ENCODE data around the gene SPATS2L.
"Not testable (repeated sequence)": the region's sequence is repeated elsewhere in the genome, so short reads cannot be mapped to it uniquely, and the experiment has no call there.

Gene SPATS2L

DNA sequence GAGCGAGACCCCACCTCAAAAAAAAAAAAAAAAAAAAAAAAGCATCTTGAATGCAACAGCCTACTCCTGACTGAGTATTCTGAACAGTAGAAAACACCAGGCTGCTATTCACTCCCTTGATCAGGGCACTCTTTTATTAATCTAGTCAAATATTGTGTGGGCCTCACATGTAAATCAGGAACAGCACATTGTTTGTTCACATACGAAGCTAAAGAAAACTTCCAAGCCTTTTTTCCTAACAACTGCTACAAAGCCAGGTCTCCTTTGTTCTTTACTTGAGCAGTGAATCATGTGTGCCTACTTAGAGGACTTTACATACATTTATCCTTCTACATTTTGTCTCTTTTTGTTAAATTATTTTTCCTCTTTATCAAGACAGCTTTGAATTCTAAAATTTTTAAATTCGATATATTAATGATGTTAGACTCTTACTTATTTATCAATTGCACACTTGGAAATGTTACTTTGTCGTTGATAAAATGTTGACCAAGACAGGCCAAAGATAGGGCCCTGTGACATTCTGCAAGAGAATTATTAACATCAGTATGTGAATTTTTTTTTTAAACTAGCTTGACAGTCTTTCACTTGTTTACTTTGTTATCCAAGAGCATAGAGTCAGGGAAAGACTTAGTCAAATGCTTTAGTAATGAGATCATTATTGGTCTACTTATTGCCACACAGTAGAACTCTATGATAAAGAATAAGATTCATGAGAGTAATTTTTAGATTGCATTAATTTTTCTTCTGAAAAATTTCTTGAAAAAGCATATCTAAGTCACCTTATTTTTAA is 13.2 kb downstream of the SPATS2L start:
- no peak for DNase-seq

DNA sequence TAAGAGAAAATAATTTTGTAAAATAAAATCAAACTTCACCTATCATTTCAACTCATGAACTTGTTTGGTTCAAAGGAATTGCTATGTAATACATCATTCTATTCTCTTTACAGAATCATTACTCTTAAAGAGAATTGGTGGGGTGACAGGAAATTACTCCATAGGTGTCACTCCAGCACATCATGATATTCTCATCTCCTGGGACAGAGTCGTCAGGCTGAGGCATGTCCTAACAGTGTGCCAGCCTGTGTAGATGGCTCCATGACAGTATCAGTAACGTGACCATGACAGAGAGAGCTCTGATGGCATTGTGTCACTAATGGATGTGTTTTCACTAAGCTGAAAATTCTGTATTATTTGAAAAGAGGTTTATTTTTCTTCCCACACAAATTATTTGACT is 13.9 kb downstream of the SPATS2L start:
- DNase-seq = peak in 4 of 51 donors; percentile 8 to 18 (median 13)

DNA sequence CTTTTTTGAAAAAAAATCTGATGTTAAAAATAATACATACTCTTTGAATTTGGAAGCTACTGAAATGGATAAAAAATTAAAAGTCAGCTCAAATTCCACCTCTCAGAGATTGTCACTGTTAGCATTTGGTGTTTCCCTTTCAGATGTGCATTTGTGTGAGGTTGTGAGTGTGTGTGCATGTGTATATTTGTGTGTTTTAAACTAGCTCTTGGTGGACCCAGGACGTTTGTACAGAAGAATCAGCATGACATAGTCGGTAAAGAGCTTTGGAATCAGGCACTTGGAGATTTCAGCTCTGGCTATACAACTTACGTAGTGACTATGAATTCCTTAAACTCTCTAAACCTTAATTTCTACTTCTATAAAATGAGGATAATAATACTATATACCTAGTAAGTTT is 14.5 kb downstream of the SPATS2L start:
- no peak for DNase-seq

DNA sequence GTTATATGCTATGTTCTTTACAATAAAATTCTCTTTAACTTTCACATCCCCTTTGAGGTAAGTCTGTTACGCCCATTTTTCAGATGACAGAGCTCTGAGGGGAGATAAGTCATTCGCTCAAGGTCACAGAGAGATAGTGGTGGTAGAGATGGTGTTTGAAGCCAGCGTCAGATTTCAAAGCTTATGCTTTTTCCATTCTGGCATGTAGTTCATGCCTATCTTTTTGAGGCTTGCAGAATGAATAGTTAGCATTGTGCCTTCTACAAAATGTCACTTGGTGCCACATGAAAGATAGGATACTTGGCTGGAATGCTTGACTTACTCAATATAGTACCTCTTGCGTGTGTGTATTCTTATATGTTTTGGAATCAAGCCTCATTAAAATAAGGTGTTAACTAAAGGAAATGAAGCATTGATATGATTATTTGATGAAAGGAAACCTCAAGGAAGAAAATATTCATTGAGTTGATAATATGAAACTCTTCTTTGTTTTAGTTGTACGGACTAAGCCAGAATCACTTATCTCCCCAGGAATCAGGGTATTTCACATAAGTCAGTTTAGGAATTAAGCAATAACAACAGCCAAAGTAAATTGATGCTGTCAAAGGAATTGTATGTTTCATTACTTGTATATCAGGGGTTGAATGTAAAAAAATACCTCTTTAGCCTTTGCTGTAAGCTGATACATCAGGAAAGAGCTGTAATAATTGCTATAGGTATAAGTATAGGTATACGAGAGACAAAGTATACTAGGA is 15.5 kb downstream of the SPATS2L start:
- DNase-seq = no peak

DNA sequence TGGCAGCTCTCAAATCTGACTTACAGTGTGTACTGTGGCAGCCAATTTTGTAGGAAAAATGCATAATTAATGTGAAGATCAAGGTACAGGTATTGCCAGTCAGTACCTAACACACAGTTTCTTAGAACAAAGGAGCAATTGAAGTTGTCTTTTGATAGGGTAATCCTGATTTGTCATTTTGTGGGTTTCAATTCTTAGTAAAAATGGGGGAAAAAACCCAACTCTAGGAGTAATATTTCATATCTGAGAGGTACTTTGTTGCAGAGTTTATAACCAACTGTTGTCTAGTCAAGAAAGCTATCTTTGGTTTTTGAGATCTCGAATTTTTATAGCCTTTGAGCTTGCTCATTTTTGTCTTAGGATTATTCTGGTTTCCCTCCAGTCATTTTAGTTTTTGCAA is 16.1 kb downstream of the SPATS2L start:
- no peak for DNase-seq

DNA sequence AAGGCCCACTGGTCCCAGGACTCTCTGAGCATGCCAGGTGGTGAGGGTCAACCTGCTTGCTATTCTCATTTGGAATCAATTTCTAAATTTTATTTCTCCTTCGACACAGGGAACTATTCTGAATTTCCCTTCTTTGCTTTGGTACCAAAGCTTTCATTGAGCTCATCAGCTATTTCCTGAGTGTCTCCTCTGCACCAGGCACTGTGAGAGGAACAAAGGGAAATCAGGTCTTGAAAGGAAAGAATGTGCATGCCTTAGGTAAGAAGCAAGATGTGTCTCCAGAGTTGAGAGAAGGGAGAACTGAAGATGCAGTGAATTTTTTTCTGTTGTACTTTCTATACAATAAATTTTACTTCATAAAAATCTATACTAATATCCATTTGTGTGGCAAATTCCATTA is 17.9 kb downstream of the SPATS2L start:
- no peak for DNase-seq

DNA sequence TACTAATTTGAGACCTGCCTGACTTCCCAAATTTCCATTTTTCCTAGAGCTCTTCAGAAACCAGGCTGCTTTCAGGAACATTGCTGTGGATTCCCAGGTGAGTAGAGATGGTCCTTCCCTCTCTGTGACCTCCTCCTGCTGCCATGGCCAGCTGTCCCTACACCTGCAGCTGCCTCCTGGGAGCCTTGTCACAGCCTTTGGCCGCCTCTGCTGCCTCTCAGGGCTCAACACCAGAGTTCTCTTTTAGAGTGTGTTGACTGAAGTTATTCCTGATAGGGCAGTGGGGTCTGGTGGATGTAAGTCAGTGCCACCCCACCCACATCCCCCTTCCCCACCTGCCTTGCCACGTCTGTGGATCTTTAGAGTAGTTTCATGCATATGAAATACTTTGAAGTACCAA is 22.9 kb downstream of the SPATS2L start:
- DNase-seq = no peak

- peak in 1 of 51 donors; percentile 35 for DNase-seq
Observed at GRCh38 chr2:200329798-200330197, 23.3 kb downstream of the SPATS2L start.

DNA sequence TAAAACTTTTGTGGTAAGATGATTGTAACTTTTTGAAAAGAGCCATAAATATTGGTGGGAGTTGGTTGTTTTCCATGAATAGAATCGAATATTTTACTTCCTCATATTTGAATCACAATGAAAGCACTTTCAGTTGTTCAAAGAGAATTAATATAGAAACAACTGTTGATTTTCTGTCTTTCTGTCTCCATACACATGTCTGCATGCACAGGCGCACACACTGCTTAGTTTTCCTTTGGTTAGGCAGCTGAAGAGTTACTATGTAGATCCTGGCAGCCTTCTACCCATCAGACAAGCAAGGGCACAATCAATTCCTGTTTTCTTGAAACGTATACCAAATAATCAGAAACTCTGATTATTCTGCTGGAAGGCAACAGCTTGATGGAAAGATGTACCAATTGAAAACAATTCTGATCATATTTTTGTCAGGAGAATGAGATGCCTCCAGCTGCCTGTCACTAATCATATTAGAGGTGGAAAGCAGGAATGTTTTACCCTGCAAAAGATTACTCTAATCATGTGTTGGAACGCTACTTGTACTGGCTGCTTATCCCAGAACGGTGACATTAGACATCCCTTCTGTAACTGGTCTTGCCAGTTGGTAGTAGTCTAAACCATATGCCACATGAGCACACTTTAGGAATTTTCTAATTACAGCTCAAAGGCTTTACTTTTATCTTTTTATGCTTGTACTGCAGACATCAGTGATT is 24.0 kb downstream of the SPATS2L start:
- DNase-seq = no peak

DNA sequence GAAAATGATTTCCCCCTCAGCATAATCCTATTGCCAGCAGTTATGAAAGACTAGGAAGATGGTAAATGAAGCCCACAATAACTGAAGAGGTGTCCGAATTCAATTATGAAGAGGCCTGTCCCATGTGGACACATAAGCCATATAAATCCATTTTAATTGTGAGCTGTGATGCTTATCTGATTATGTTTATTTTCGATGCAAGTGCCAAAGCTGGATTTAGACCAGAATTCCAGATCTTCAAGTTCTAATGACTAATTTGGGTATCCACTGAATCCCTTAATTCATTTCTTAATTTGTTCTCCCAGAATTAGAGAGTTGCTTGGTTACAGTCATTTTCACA is 24.5 kb downstream of the SPATS2L start:
- no peak for DNase-seq

DNA sequence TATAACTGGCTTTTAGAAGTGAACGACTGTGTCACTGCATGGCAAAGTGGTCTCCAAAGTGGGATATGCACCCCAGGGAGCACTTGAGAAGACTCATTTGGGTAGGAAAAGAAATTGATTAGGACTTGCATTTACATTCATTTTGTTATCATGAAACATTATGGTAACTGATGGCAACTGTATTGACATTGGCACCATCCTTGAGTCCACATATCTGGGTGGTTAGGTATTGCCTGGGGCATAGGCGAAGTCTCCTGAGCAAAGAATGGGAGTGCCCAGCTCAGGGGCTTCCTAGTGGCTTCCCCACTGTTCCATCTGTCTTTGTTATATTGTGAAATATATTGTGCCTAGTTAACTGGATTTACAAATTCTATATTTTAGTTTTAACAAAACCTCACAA is 29.2 kb downstream of the SPATS2L start:
- no peak for DNase-seq

- no peak for DNase-seq
Observed at GRCh38 chr2:200336980-200337615, 30.6 kb downstream of the SPATS2L start.

GRCh38 chr2:200337621-200338020 is 31.1 kb downstream of the SPATS2L start:
- no peak for DNase-seq

DNA sequence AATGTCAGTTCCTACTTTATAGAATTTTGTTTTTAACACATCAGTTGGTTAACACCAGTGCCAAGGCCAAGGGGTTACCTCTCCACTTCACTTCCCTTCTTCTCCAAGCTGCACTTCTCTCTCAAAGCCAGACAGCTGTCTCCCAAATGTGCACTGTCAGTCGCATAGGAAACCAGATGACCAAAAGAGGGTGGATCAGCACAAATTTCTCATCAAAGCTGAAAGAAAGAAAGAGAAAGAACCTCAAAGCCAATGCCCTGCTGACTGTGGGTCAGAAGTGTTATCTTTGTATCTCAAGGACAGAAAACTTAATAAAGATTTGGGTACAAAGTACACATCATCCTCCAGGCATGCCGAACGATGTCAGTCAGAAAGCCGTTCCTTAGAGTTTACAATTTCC is 32.2 kb downstream of the SPATS2L start:
- no peak for DNase-seq

DNA sequence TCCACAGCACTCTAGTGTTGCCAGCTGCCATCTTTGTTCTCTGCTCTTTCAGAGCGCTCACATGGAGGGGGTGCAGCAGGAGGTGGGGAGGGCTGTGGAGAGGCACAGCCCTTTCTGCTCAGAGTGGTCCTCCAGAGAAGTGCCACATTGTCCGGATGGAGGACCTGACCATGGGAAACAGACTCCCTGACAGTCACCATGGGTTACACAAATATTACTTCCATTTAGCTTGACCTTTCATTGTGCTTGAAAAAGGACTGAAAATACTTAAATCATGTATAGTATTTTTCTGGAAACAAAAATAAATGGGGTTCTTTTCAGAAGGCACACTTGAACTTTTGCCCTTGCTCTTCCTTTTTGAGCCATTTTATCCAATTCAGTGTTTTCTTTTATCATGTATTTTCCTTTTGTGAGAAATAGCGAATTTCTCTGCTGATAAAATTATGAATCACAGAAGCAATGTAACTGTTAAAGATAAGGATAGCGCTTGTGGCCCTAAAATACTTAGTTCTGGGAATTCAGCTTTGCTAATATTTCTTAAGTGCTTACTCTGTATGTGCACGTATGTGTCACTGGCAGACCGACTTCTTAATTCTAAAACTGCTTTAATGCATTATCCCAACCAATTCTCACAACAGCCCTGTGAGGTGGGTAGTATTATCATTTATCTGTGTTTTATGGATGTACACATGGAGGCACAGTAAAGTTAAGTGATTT is 34.2 kb downstream of the SPATS2L start:
- DNase-seq = peak in 1 of 51 donors; percentile 5

DNA sequence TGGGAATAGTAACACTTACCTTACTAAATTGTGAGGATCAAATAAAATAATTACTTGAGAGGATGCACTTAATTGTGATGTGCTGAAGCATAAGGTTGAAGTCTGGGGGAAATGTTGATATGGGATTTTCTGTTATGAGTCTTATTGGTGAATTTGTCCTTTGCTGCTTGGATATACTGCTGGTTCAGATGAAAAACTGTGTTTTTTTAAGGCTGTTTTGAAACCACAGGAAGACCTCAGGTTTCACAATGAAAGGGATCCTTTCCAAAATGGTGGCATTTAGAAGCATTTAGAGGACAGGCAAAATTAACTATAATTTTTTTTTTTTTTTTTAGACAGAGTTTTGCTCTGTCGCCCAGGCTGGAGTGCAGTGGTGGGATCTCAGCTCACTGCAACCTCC is 34.9 kb downstream of the SPATS2L start:
- no peak for DNase-seq

- no peak for DNase-seq
Observed at GRCh38 chr2:200342235-200342634, 35.7 kb downstream of the SPATS2L start.

- DNase-seq = no peak
Observed at GRCh38 chr2:200342654-200343053, 36.2 kb downstream of the SPATS2L start.

DNA sequence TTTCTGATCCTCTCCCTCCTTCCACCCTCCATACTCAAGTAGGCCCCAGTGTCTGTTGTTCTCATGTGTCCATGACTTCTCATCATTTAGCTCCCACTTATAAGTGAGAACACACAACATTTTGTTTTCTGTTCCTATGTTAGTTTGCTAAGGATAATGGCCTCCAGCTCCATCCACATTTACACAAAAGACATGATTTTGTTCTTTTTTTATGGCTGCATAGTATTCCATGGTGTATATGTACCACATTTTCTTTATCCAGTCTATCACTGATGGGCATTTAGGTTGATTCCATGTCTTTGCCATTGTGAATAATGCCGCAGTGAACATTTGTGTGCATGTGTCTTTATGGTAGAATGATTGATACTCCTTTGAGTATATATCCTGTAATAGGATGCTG is 37.7 kb downstream of the SPATS2L start:
- DNase-seq = not testable (repeated sequence)

DNA sequence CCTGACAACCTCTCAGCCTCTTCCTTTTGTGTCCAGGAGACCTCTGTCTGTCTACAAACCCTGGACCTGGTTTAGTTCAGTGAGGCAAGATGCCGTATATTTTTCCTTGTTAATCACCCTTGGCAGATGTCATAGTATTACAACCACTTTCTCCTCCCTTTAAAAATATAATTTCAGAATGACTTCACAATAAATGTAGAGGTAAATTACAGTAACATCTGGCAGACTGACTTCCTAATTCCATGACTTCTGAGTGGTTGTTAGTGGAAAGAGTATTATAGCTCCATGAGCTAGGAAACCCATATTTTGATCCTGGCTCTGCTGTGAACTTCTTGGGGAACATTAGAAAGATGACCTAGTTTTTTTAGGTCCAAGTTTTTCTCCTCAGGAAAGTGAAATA is 39.5 kb downstream of the SPATS2L start:
- no peak for DNase-seq

DNA sequence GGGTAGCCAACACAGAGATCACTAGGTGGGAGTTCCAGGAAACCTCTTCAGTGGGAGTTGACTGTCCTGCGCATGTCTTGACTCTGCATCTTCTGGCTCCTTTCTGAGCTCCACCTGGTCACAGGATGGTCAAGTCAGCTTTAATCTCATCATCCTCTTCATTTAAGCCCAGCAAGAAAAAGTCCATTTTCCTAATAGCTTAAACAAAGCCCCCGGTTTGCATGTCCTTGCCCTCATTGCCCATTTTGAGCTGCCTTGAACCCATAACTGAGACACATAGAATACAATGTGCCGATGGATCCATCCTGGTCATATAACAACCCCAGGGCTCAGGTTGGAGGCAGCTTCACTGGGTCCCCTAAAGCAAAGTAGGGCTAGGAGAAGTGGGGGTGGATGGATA is 40.8 kb downstream of the SPATS2L start:
- no peak for DNase-seq
